IMR-90 (cell line): ENCODE data around the gene TOR1A.

Experiments used
- CEBPB ChIP-seq: IDR thresholded peaks from 2 replicates; pipeline ENCODE4 v1.6.1; 2012; ENCODE audit warnings: low read depth, low read length, improper control_type of control experiment
- MAFK ChIP-seq: IDR thresholded peaks from 2 replicates; pipeline ENCODE4 v1.6.1; 2012; ENCODE audit warnings: low read depth, low read length, improper control_type of control experiment
- MAZ ChIP-seq: IDR thresholded peaks from 2 replicates; pipeline ENCODE4 v1.6.1; 2012; ENCODE audit warnings: low read depth, mild to moderate bottlenecking, low read length, improper control_type of control experiment, moderate library complexity, borderline replicate concordance
- MXI1 ChIP-seq: IDR thresholded peaks from 2 replicates; pipeline ENCODE4 v1.6.1; 2012; ENCODE audit warnings: low read depth, mild to moderate bottlenecking, low read length, moderate library complexity, borderline replicate concordance
- RAD21 ChIP-seq: IDR thresholded peaks from 2 replicates; pipeline ENCODE4 v1.6.1; 2012; ENCODE audit warnings: low read length, improper control_type of control experiment
- RCOR1 ChIP-seq: IDR thresholded peaks from 2 replicates; pipeline ENCODE4 v1.6.1; 2012; ENCODE audit warnings: mild to moderate bottlenecking, low read length, improper control_type of control experiment; ENCODE audit not compliant: insufficient replicate concordance
- TF ChIP-seq, protein P1 (sequence below): conservative IDR thresholded peaks from 2 replicates; pipeline ENCODE4 v1.5.1; 2012; ENCODE audit warnings: mild to moderate bottlenecking, low read depth, low read length, improper control_type of control experiment

DNA sequence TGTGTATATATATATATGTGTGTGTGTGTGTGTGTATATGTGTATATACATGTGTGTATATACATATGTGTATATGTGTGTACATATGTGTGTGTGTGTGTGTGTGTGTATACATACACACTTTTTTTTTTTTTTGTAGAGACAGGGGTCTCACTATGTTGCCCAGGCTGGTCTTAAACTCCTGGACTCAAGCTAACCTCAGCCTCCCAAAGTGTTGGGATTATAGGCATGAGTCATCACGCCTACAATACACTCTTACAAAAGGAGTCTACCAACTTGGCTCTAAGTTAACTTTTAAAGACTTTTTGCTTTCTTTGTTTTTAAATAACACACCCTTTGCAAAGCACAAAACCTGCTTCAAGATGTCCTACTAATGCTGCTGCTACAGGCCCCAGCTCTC, 9.0 kb upstream of the TOR1A start:
- no peak for TF ChIP-seq MAZ
- TF ChIP-seq, protein P1, sequence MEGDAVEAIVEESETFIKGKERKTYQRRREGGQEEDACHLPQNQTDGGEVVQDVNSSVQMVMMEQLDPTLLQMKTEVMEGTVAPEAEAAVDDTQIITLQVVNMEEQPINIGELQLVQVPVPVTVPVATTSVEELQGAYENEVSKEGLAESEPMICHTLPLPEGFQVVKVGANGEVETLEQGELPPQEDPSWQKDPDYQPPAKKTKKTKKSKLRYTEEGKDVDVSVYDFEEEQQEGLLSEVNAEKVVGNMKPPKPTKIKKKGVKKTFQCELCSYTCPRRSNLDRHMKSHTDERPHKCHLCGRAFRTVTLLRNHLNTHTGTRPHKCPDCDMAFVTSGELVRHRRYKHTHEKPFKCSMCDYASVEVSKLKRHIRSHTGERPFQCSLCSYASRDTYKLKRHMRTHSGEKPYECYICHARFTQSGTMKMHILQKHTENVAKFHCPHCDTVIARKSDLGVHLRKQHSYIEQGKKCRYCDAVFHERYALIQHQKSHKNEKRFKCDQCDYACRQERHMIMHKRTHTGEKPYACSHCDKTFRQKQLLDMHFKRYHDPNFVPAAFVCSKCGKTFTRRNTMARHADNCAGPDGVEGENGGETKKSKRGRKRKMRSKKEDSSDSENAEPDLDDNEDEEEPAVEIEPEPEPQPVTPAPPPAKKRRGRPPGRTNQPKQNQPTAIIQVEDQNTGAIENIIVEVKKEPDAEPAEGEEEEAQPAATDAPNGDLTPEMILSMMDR: no peak
- TF ChIP-seq RAD21: no peak
- no peak for TF ChIP-seq CEBPB
- no peak for TF ChIP-seq MAFK
- TF ChIP-seq RCOR1: no peak
- TF ChIP-seq MXI1: no peak
